ENCODE data around the gene GLRX3. TPM values are rescaled to one million over a fixed set of nuclear protein-coding genes. Genes with fewer than 3 reads are reported as not detected.

The GLRX3 gene
- total and polyA plus RNA-seq, 10 of the 15 experiments (the other 5 are each of a cell fraction or from before 2014, with no cell fraction given), result 94.7 to 209 (median 131) TPM

GRCh38 chr10:130179640-130180039 lies 43.4 kb downstream of the GLRX3 start (continued):
- TF ChIP-seq PAX5 (IDR thresholded peaks at IDR 0.05; ENCODE audit: borderline replicate concordance, low read depth, low read length), result no peak

- ChIA-PET POLR2A (no interaction called here), RAD21 (ENCODE audit: unreplicated experiment) (no interaction called here), CTCF (interaction anchor here (0.6 to 1.2 kb wide), 2 partner anchors 41 to 155 kb away, joined by 3 to 4 read pairs; no protein-coding TSS in a partner anchor), SMC1A (ENCODE audit: uncharacterized antibody, unreplicated experiment) (no interaction called here)
- H3K27me3 ChIP-seq (replicated peaks in 1 of 2; ENCODE audit: control insufficient read depth in 2 of 2, insufficient read depth in 2 of 2, low read length in 1 of 2), result no peaks in the 10 kb centered on the region
- H3K4me1 ChIP-seq (ENCODE audit: control insufficient read depth, insufficient read depth, low read length), result no peaks in the 10 kb centered on the region
- FAIRE-seq (no peak), DNase-seq (ENCODE audit: low read depth, low spot score) (no peak), ATAC-seq (no peak)
- H3K4me2 ChIP-seq (ENCODE audit: control insufficient read depth, insufficient read depth), result no peak overlapping the region
- H3K27ac ChIP-seq (ENCODE audit: control insufficient read depth, insufficient read depth), result no peak overlapping the region
- no peaks in the 10 kb centered on the region for H3K9me3 ChIP-seq (replicated peaks; ENCODE audit: control insufficient read depth, insufficient read depth, low read length)
- H4K20me1 ChIP-seq (ENCODE audit: control insufficient read depth, insufficient read depth), result no peaks in the 10 kb centered on the region
- intact Hi-C loops (cut with micrococcal nuclease; ENCODE audit: unreplicated experiment) (no loop called here), in situ Hi-C loops (cut with MboI) (loop anchor here (10.0 kb wide), 1 partner anchor 1844 kb away; no protein-coding TSS in a partner anchor)
- H3K79me2 ChIP-seq (ENCODE audit: control insufficient read depth, insufficient read depth, low read length), result no peaks in the 10 kb centered on the region
- no TSS peak for BruUV-seq (replicated peaks)
- H3K4me3 ChIP-seq, result no peak overlapping the region
- H3K9ac ChIP-seq (ENCODE audit: control insufficient read depth, insufficient read depth, low read length), result no peak overlapping the region
- peaks cover 14 to 16% of the 10 kb centered on the region in 2 experiments for H3K36me3 ChIP-seq (ENCODE audit: control insufficient read depth in 2 of 2, insufficient read depth in 2 of 2, low read length in 1 of 2)
- 100% methylated on average over 1 of the region's 1 CpG for WGBS (ENCODE audit: insufficient coverage, insufficient replicate concordance, low lambda C conversion rate, missing lambda C conversion rate)
- no peak overlapping the region for H2AFZ ChIP-seq (ENCODE audit: control insufficient read depth, low read depth, low read length)
- TF ChIP-seq DPF2 (IDR thresholded peaks at IDR 0.05), result no peak
- TF ChIP-seq MTA2 (IDR thresholded peaks at IDR 0.05; ENCODE audit: low read depth), result no peak
- TF ChIP-seq KDM1A (IDR thresholded peaks at IDR 0.05; ENCODE audit: borderline replicate concordance), result no peak
- no peak for TF ChIP-seq MYB (IDR thresholded peaks at IDR 0.05; ENCODE audit: borderline replicate concordance, low read depth, low read length)
- no peak for TF ChIP-seq MLLT1 (IDR thresholded peaks at IDR 0.05)
- no peak for TF ChIP-seq PAX5 (IDR thresholded peaks at IDR 0.05; ENCODE audit: borderline replicate concordance, low read depth, low read length)
- TF ChIP-seq HSF1 (IDR thresholded peaks at IDR 0.05; ENCODE audit: low read depth, low read length), result no peak
- TF ChIP-seq ZNF274 (IDR thresholded peaks at IDR 0.05; ENCODE audit: insufficient read depth, insufficient read length), result no peak
- TF ChIP-seq E2F8 (IDR thresholded peaks at IDR 0.05; ENCODE audit: low read depth, partially characterized antibody), result no peak
- no peak for TF ChIP-seq ZNF24 (IDR thresholded peaks at IDR 0.05)
- no peak for TF ChIP-seq MYC (IDR thresholded peaks at IDR 0.05; ENCODE audit: insufficient read depth, insufficient read length, insufficient replicate concordance, low read length, severe bottlenecking)
- no peak for TF ChIP-seq BCLAF1 (IDR thresholded peaks at IDR 0.05)
Measured at GRCh38 chr10:130180416-130180815, 44.2 kb downstream of the GLRX3 start.
